A673 (cell line): Measurements from ENCODE around the gene MIGA2. TPM values are rescaled to one million over a fixed set of nuclear protein-coding genes. Genes with fewer than 3 reads are reported as not detected.

Experiments used
- BruUV-seq: library from RNA; stranded (reverse); fragments of 400-500 nt; replicated peaks from 2 replicates; lab custom pipeline; 2021; lab: Mats Ljungman, UMichigan
- CTCF ChIA-PET: fragments of 300-600 bp; sonication (Branson Sonifier 250); formaldehyde crosslinking; loops from one replicate; lab custom pipeline; 2022; ENCODE audit warnings: antibody characterized with exemption; lab: Charles Lee
- POLR2A ChIA-PET: fragments of 300-600 bp; sonication (Branson Sonifier 250); formaldehyde crosslinking; loops from one replicate; lab custom pipeline; 2022; ENCODE audit warnings: antibody characterized with exemption; ENCODE audit not compliant: low non-redundant PET; lab: Charles Lee
- DNase-seq: peaks from one replicate; pipeline ENCODE4 v3.0.0-alpha.2; 2015; ENCODE audit warnings: low spot score
- H3K27ac ChIP-seq: fragments of 200-600 bp; sonication (generic); 2 replicates; pipeline ENCODE4 v1.5.1; 2016; ENCODE audit warnings: mixed run types, low read depth, mild to moderate bottlenecking, mixed read lengths, antibody characterized with exemption, low read length; ENCODE audit not compliant: poor library complexity, severe bottlenecking
- H3K27me3 ChIP-seq: fragments of 200-600 bp; sonication (generic); replicated peaks from 2 replicates; pipeline ENCODE4 v1.6.1; 2017; ENCODE audit warnings: mixed run types, low read depth, mild to moderate bottlenecking, mixed read lengths, antibody characterized with exemption, low read length; ENCODE audit not compliant: insufficient read depth, poor library complexity
- H3K36me3 ChIP-seq: fragments of 200-600 bp; sonication (generic); 2 replicates; pipeline ENCODE4 v1.6.1; 2016; ENCODE audit warnings: mixed run types, mild to moderate bottlenecking, mixed read lengths, antibody characterized with exemption, low read length; ENCODE audit not compliant: insufficient read depth, poor library complexity, severe bottlenecking
- H3K4me1 ChIP-seq: fragments of 200-600 bp; sonication (generic); 2 replicates; pipeline ENCODE4 v1.6.1; 2017; ENCODE audit warnings: mixed run types, mild to moderate bottlenecking, mixed read lengths, antibody characterized with exemption, low read length; ENCODE audit not compliant: insufficient read depth, poor library complexity, severe bottlenecking
- H3K4me3 ChIP-seq: fragments of 200-600 bp; sonication (generic); 2 replicates; pipeline ENCODE4 v1.5.1; 2016; ENCODE audit warnings: low read depth, mixed run types, mild to moderate bottlenecking, mixed read lengths, low read length; ENCODE audit not compliant: poor library complexity, severe bottlenecking
- H3K9me3 ChIP-seq: fragments of 200-600 bp; sonication (generic); 2 replicates; pipeline ENCODE4 v1.6.1; 2016; ENCODE audit warnings: mixed run types, low read depth, mild to moderate bottlenecking, mixed read lengths, antibody characterized with exemption, low read length; ENCODE audit not compliant: poor library complexity, severe bottlenecking
- EZH2 ChIP-seq: fragments of 200-600 bp; sonication (generic); IDR thresholded peaks from 2 replicates; pipeline ENCODE4 v1.6.1; 2017; ENCODE audit warnings: borderline replicate concordance, low read depth, mild to moderate bottlenecking, mixed read lengths, antibody characterized with exemption, low read length; ENCODE audit not compliant: poor library complexity, severe bottlenecking
- intact Hi-C: fragments of 100-400 bp; cut with micrococcal nuclease; formaldehyde crosslinking; loops from one replicate; pipeline ENCODE4 v1.10.0; 2022; ENCODE audit not compliant: unreplicated experiment
- total RNA-seq: library from RNA; stranded (reverse); gene quantifications from 2 replicates; pipeline ENCODE4 v1.2.3, GENCODE V29; 2021
- TF ChIP-seq, protein P1 (sequence below): fragments of 300-800, 200-600 bp; sonication (generic); conservative IDR thresholded peaks from 2 replicates; pipeline ENCODE4 v1.5.1; 2017; ENCODE audit warnings: low read depth, mild to moderate bottlenecking, antibody characterized with exemption, low read length, moderate library complexity, mixed read lengths

The MIGA2 gene
- total RNA-seq, 1 experiment from 2014 or later: 27.7 TPM

- Histone ChIP-seq H3K36me3 (no peaks in the 10 kb centered on the region), H3K27ac (no peak overlapping the region), H3K4me3 (no peak overlapping the region), H3K9me3 (no peaks in the 10 kb centered on the region), H3K27me3 (no peaks in the 10 kb centered on the region), H3K4me1 (no peaks in the 10 kb centered on the region)
- intact Hi-C loops: no loop called here
- no peak for DNase-seq
- ChIA-PET CTCF (no interaction called here), POLR2A (no interaction called here)
- no TSS peak for BruUV-seq
- TF ChIP-seq EZH2: no peak
- TF ChIP-seq, protein P1, sequence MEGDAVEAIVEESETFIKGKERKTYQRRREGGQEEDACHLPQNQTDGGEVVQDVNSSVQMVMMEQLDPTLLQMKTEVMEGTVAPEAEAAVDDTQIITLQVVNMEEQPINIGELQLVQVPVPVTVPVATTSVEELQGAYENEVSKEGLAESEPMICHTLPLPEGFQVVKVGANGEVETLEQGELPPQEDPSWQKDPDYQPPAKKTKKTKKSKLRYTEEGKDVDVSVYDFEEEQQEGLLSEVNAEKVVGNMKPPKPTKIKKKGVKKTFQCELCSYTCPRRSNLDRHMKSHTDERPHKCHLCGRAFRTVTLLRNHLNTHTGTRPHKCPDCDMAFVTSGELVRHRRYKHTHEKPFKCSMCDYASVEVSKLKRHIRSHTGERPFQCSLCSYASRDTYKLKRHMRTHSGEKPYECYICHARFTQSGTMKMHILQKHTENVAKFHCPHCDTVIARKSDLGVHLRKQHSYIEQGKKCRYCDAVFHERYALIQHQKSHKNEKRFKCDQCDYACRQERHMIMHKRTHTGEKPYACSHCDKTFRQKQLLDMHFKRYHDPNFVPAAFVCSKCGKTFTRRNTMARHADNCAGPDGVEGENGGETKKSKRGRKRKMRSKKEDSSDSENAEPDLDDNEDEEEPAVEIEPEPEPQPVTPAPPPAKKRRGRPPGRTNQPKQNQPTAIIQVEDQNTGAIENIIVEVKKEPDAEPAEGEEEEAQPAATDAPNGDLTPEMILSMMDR: no peak
Observed at GRCh38 chr9:129072171-129072570, 35.7 kb downstream of the MIGA2 start.

DNA sequence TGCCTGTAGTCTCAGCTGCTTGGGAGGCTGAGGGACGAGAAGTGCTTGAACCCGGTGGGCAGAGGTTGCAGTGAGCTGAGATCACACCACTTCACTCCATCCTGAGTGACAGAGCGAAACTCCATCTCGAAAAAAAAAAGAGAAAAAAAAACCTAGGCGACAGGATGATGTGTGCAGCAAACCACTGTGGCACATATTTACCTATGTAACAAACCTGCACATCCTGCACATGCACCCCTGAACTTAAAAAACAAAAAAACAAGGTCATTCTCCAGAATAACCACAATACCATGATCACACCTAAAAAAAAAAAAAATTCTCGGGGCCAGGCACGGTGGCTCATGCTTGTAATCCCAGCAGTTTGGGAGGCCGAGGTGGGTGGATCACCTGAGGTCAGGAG, 37.0 kb downstream of the MIGA2 start:
- no peaks in the 10 kb centered on the region for H3K27me3 ChIP-seq
- no TSS peak for BruUV-seq
- TF ChIP-seq, protein P1: no peak
- no peak for TF ChIP-seq EZH2
- no peaks in the 10 kb centered on the region for H3K4me1 ChIP-seq
- ChIA-PET POLR2A (no interaction called here), CTCF (interaction anchor here (0.7 kb wide), 1 partner anchor 65 kb away, joined by 3 read pairs; no protein-coding TSS in a partner anchor)
- no peak overlapping the region for H3K4me3 ChIP-seq
- intact Hi-C loops: no loop called here
- H3K27ac ChIP-seq: no peak overlapping the region
- no peaks in the 10 kb centered on the region for H3K9me3 ChIP-seq
- no peak for DNase-seq
- no peaks in the 10 kb centered on the region for H3K36me3 ChIP-seq

DNA sequence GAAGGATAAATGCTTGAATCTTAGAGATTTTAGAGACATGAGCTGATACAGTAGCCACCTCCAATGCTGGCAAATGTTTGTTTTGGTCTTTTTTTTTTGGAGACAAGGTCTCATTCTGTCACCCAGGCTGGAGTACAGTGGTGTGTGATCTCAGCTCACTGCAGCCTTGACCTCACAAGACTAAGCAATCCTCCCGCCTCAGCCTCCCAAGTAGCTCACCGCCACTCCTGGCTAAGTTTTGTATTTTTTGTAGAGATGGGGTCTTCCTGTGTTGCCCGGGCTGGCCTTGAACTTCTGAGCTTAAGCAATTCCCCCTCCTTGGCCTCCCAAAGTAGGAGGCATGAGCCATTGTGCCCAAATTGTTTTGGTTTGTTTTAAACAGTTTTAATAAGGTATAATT, 37.7 kb downstream of the MIGA2 start:
- Histone ChIP-seq H3K27ac (no peak overlapping the region), H3K9me3 (no peaks in the 10 kb centered on the region), H3K4me3 (no peak overlapping the region), H3K36me3 (no peaks in the 10 kb centered on the region), H3K4me1 (no peaks in the 10 kb centered on the region), H3K27me3 (no peaks in the 10 kb centered on the region)
- POLR2A ChIA-PET: no interaction called here
- intact Hi-C loops: no loop called here
- CTCF ChIA-PET: interaction anchor here (0.7 kb wide), 1 partner anchor 65 kb away, joined by 3 read pairs; no protein-coding TSS in a partner anchor
- BruUV-seq: no TSS peak
- DNase-seq: no peak
- TF ChIP-seq, protein P1: no peak
- TF ChIP-seq EZH2: no peak
